GM18907 (cell line): ENCODE measurements around the gene TOP1.

Experiments
- ATAC-seq: cut with Tn5 transposase; IDR thresholded peaks from one replicate; pipeline ENCODE4 v1.9.1; 2021; ENCODE audit warnings: mild to moderate bottlenecking, moderate library complexity; ENCODE audit not compliant: unreplicated experiment

TOP1 gene

DNA sequence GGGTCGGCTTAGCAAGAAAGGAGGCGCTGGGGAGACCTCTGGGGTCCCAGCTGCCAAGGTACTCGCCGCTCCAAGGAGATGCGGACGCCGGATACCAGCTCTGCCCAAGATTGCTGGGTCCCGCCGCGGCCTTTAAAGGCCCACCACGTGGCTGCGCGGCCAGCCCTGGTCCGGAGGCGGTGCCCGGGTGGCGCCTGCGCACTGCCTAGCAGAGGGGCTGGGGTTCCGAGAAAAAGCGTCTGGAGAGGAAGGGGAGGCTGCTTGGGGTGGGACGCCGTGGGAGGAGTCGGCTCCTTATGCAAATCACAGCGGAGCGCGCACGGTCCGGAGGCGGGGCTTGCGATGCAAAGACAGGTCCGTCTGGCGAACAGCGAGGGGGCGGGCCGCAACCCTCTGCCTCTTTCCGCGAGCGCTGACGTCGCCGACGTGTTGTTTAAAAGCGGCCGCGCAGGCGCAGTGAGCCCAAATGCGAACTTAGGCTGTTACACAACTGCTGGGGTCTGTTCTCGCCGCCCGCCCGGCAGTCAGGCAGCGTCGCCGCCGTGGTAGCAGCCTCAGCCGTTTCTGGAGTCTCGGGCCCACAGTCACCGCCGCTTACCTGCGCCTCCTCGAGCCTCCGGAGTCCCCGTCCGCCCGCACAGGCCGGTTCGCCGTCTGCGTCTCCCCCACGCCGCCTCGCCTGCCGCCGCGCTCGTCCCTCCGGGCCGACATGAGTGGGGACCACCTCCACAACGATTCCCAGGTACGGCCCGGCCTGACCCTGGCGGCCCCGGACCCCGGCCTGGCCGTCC, at the start of gene TOP1:
TSS of gene TOP1 (plus strand) at position 464 of the 791 bp plus-strand sequence. CDS start at position 710, 246 bp downstream.
- ATAC-seq = peak; percentile 94

GRCh38 chr20:40979247-40979646, 49.4 kb upstream of the TOP1 start:
- ATAC-seq = no peak

- peak; percentile 60 for ATAC-seq
These were observed 48.4 kb upstream of the TOP1 start for GRCh38 chr20:40980106-40980827.

DNA sequence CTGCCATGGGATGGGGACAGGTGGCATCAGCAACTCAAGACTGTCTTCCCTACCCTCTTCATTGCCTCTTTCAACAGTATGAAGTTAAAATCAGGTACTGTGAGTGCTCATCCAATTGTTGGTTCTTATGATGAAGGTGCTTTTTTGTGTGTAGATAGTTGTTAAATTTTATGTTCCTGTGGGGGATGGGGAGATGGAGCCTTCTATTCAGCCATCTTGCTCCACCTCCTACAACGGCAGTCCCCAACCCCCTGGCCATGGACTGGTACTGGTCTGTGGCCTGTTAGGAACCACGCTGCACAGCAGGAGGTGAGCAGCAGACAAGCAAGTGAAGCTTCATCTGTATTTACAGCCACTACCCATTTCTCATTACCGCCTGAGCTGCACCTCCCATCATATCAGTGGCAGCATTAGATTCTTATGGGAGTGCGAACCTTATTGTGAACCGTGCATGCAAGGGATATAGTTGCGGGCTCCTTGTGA, 47.8 kb upstream of the TOP1 start:
- ATAC-seq = no peak

DNA sequence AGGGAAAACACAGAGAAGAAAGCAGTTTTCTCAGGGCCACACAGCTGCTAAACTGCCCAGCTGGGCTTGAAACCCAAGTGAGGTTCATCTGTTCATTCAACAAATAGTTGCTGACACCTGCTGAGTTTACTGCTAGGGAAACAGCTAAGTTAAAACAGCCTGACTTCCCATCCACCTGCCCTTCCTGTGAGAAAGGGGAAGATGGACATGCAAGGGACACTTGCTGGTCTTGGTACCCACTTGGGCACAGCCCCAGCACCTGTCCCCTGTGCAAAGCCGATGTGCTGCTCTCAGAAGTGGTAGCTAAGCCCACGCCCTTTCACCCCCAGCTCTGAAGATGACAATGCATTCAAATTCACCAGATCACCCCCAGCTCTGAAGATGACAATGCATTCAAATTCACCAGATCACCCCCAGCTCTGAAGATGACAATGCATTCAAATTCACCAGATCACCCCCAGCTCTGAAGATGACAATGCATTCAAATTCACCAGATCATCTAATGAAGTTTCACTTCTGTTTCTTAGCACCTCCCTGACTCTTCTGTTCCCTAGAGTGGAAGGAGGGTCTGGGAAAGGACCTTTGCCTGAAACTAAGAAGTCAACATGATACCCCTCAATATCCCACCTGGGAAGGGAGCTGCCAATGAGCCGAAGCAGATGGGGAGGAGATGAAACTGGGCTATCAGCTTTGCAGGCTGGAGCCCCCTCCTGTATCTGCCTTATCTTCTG, 46.0 kb upstream of the TOP1 start:
- ATAC-seq = no peak

DNA sequence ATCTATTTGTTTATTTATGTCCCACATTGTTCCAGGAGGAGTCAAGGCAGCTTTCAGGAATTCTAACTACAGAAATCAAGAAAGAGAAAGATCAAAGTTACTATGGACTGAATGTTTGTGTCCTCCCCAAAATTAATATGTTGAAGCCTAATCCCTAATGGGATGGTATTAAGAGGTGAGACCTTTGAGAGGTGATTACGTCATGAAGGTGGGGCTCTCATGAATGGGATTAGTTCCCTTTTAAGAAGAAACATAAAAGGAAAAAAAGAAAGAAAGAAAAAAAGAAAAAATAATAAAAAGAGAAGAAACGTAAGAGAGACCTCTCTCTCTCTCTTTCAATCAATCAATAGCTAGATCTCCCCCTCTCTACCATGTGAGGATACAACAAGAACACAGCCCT, 44.7 kb upstream of the TOP1 start:
- no peak for ATAC-seq

GRCh38 chr20:40984496-40984895, 44.1 kb upstream of the TOP1 start:
- ATAC-seq = no peak

DNA sequence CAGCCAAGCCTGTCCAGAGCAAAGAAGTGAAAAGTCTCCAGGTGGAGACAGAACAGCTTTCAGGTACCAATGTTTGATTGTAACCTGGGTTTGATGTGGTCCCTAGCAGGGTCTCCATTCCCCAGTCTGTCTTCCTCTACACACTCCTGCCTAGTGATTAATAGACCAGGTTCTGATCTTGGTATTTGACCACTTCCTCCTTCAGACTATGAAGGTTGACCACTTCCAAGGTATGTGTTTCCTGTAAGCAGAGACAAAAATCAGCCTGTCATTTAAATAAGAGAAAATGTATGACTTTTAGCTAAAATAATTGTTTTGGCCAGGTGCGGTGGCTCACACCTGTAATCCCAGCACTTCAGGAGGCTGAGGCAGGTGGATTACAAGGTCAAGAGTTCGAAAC, 41.8 kb upstream of the TOP1 start:
- no peak for ATAC-seq

DNA sequence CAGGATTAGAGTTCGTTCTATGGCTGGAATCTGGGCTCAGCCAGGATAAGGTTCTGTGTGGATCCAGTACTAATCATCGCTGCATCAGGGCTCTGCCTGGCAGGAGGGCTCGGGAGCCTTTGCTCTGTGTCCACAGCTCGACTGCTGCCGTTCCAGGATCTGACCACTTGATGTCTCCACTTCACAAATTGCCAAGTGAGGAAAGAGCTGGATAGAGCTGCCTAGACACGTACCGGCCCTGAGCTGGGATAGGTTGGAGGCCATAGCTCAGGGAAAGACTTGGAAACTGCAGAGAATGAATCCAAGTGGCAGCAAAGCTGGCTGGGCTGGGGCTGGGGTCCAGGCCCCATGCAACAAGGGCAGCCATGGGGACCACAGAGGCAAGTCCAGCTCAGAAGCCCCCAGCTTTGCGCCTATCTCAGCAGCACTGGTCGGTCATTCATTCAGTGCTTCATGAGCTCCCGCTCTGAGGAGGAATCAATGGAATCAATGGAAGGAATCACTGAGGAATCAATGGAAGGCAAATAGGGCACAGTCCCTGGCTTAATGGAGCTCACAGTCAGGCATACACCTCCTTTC, 38.0 kb upstream of the TOP1 start:
- peak; percentile 63 for ATAC-seq

GRCh38 chr20:40991181-40991889, 37.3 kb upstream of the TOP1 start:
- peak; percentile 91 for ATAC-seq

GRCh38 chr20:40992349-40993113, 36.1 kb upstream of the TOP1 start:
- ATAC-seq = no peak

DNA sequence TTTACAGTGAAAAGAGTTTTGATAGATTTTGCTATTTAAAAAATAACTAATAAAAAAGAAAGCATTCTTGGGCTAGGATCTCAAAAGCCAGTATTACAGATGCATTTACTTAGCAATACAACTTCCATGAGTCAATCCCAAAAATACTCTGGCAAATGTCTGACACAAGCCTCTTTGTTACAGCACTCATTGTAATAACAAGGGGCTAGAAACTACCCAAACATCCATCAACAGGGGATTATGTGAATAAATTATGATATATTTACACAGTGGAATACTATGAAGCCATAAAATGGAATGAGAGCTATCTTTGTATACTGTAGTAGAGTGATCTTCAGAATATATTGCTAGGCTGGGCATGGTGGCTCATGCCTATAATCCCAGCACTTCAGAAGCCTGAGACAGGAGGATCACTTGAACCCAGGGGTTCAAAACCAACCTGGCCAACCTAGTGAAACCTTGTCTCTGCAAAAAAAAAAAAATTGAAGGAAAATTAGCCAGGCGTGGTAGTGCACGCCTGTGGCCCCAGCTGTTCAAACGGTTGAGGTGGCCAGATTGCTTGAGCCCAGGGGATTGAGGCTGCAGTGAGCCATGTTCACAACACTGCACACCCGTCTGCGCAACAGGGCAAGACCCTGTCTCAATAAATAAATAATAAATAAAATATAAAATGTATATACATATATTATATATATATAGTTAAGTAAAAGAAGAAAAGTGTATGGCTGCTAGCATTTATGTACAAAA, 34.7 kb upstream of the TOP1 start:
- no peak for ATAC-seq

DNA sequence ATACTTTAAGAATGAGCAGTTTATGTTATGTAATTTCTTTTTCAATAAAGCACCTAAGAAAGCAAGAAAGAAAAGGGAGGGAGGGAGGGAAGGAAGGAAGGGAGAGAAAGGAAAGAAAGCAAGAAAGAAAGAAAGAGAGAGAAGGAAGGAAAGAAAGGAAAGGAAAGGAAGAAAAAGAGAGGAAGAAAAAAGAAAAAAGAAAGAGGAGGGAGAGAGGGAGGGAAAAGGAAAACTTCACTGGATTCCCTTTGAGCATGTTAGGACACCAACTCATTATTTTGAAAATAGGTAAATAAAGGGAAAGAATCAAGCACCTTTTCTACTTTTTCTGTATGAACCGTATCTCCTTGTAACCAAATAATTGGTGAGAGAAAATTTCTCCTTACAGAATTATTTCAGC, 32.3 kb upstream of the TOP1 start:
- ATAC-seq = no peak

- no peak for ATAC-seq
These were observed 31.5 kb upstream of the TOP1 start for GRCh38 chr20:40997116-40997515.

GRCh38 chr20:40999841-41000240, 28.8 kb upstream of the TOP1 start:
- no peak for ATAC-seq

DNA sequence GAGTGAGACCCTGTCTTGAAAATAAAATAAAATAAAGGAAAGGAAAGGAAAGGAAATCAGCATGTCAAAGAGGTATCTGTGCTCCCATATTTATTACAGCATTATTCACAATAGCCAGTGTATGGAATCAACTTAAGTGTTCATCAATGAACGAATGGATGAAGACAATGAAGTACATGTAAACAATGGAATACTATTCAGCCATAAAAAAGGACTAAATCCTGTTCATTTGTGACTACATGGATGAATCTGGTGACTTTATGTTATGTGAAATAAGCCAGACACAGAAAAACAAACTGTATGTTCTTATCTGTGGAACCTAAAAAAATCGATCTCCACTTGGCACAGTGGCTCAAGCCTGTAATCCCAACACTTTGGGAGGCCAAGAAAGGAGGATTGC, 28.0 kb upstream of the TOP1 start:
- no peak for ATAC-seq

DNA sequence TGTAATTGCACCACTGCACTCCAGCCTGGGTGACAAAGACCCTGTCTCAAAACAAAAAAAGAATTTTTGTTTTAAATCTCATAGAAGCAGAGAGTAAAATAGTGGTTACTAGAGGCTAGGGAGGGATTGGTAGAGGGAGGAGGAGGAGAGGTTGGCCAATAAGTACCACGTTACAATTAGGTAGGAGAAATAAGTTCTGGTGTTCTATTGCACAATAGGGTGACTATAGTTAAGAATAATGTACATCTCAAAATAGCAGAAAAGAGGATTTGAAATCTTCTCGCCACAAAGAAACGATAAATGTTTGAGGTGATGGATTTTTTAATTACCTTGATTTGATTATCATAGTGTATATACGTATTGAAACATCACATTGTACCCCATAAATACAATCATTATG, 27.1 kb upstream of the TOP1 start:
- ATAC-seq = no peak

DNA sequence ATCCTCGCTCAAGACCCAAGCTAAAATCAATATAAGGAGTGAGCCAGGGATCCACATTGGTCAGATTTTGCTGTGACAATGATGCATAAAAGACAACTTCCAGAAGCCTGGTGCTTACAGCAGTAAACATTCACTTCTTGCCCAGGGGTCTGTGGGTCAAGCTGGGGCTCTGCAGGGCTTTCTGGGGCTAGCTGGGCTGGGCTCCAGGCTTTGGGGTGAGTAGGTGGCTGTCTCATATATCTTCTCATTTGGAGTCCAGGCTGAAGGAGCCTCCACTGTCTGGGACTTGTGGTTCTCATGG, 25.8 kb upstream of the TOP1 start:
- no peak for ATAC-seq
